ENCODE results near the gene ANO1.

Gene ANO1

GRCh38 chr11:70067591-70068341 lies 10.4 kb upstream of the ANO1 start:
- TF ChIP-seq CTCF (IDR thresholded peaks at IDR 0.05) (no peak), ZFX (IDR thresholded peaks at IDR 0.05; ENCODE audit: borderline replicate concordance) (no peak)
- no peak overlapping the region for H3K27ac ChIP-seq

- no peak overlapping the region for H3K27ac ChIP-seq
These were observed 9.8 kb upstream of the ANO1 start for GRCh38 chr11:70068345-70068744.

GRCh38 chr11:70068950-70069349 lies 9.2 kb upstream of the ANO1 start:
- no peak for TF ChIP-seq CTCF (IDR thresholded peaks at IDR 0.05)
- TF ChIP-seq ZFX (IDR thresholded peaks at IDR 0.05; ENCODE audit: borderline replicate concordance), result no peak
- H3K27ac ChIP-seq, result no peak overlapping the region

More at GRCh38 chr11:70068345-70068744, 9.8 kb upstream of the ANO1 start:
- no peak for TF ChIP-seq CTCF (IDR thresholded peaks at IDR 0.05)

GRCh38 chr11:70070706-70071105 lies 7.4 kb upstream of the ANO1 start:
- TF ChIP-seq CTCF (IDR thresholded peaks at IDR 0.05), result no peak
- TF ChIP-seq ZFX (IDR thresholded peaks at IDR 0.05; ENCODE audit: borderline replicate concordance), result no peak

GRCh38 chr11:70071996-70072395 lies 6.1 kb upstream of the ANO1 start:
- H3K27ac ChIP-seq, result no peak overlapping the region
- no peak for TF ChIP-seq ZFX (IDR thresholded peaks at IDR 0.05; ENCODE audit: borderline replicate concordance)

More at GRCh38 chr11:70070706-70071105, 7.4 kb upstream of the ANO1 start:
- H3K27ac ChIP-seq, result no peak overlapping the region

- TF ChIP-seq CTCF (IDR thresholded peaks at IDR 0.05) (no peak), ZFX (IDR thresholded peaks at IDR 0.05; ENCODE audit: borderline replicate concordance) (no peak)
- no peak overlapping the region for H3K27ac ChIP-seq
These were observed 5.7 kb upstream of the ANO1 start for GRCh38 chr11:70072461-70072860.

- TF ChIP-seq ZFX (IDR thresholded peaks at IDR 0.05; ENCODE audit: borderline replicate concordance) (no peak), CTCF (IDR thresholded peaks at IDR 0.05) (no peak)
- H3K27ac ChIP-seq, result no peak overlapping the region
These were observed 5.0 kb upstream of the ANO1 start for GRCh38 chr11:70072861-70073755.
